Spleen (tissue), 7 donors: ENCODE measurements around the gene CLEC3B.

Source experiments
- CTCF ChIP-seq, 11 experiments: fragments of 200-600 bp in 7 of 11; fragments of 450-650 bp in 4 of 11; sonication (generic) in 4 of 11; IDR thresholded peaks in 8 of 11; conservative IDR thresholded peaks in 3 of 11; 1 replicate in 7 of 11; 2 replicates in 4 of 11; pipeline versions ENCODE4 v1.4.0 to v1.8.0; 2016 to 2021; ENCODE audit warnings: antibody characterized with exemption in 11 of 11, inconsistent platforms in 4 of 11, mild to moderate bottlenecking in 1 of 11
- POLR2A ChIP-seq, 3 donors: fragments of 450-650 bp; IDR thresholded peaks; one replicate each; pipeline ENCODE4 v1.5.1; 2017; ENCODE audit warnings: antibody characterized with exemption in 3 of 3, mild to moderate bottlenecking in 1 of 3
- donor health status: DM: no; HTN: no; CAD: no; lungs with moderate emphysema.
- donor health status: DM: no; HTN: no; CAD: no.
- donor health status: DM: no; HTN: no; CAD: no.

- TF ChIP-seq POLR2A (IDR thresholded peaks at IDR 0.05) (no peak), CTCF (IDR thresholded peaks at IDR 0.05 in 8 of 11, conservative IDR thresholded peaks at IDR 0.05 in 3 of 11) (no peak)
These were observed 54.7 kb downstream of the CLEC3B start for GRCh38 chr3:45080824-45081223.
